NCI-H2107 (cell line): ENCODE measurements around the gene DNAJC2.

Experiments used
- DNase-seq: peaks from one replicate; lab custom pipeline; 2025; lab: John Stamatoyannopoulos, UW

Gene DNAJC2

GRCh38 chr7:103344453-103345149 lies at the start of gene DNAJC2:
Gene DNAJC2 (minus strand): TSS chr7:103344767. CDS start chr7:103344622, 145 bp downstream.
- DNase-seq: peak; percentile 78

GRCh38 chr7:103391976-103392375 lies 47.4 kb upstream of the DNAJC2 start:
- DNase-seq: no peak

- no peak for DNase-seq
These were observed 46.6 kb upstream of the DNAJC2 start for GRCh38 chr7:103391150-103391549.

GRCh38 chr7:103389263-103389662 lies 44.7 kb upstream of the DNAJC2 start:
- no peak for DNase-seq

- no peak for DNase-seq
These were observed 44.0 kb upstream of the DNAJC2 start for GRCh38 chr7:103388469-103389140.

- DNase-seq: no peak
These were observed 42.7 kb upstream of the DNAJC2 start for GRCh38 chr7:103387242-103387641.

- DNase-seq: no peak
These were observed 37.5 kb upstream of the DNAJC2 start for GRCh38 chr7:103382032-103382402.

GRCh38 chr7:103381280-103382031 lies 36.9 kb upstream of the DNAJC2 start:
- no peak for DNase-seq

- DNase-seq: no peak
These were observed 36.0 kb upstream of the DNAJC2 start for GRCh38 chr7:103380395-103381191.

GRCh38 chr7:103379270-103379975 lies 34.9 kb upstream of the DNAJC2 start:
- no peak for DNase-seq

- DNase-seq: no peak
These were observed 29.5 kb upstream of the DNAJC2 start for GRCh38 chr7:103373866-103374643.

GRCh38 chr7:103369432-103369831 lies 24.9 kb upstream of the DNAJC2 start:
- DNase-seq: no peak

- no peak for DNase-seq
These were observed 5.2 kb upstream of the DNAJC2 start for GRCh38 chr7:103349805-103350204.

- DNase-seq: no peak
These were observed 4.4 kb upstream of the DNAJC2 start for GRCh38 chr7:103348959-103349358.

GRCh38 chr7:103348452-103348851 lies 3.9 kb upstream of the DNAJC2 start:
- no peak for DNase-seq

GRCh38 chr7:103347507-103348267 lies 3.1 kb upstream of the DNAJC2 start, which contains the start of gene PSMC2:
Gene PSMC2 (plus strand): TSS chr7:103347643. CDS start chr7:103347712, 69 bp downstream.
- DNase-seq: peak; percentile 74

- no peak for DNase-seq
These were observed 1.8 kb upstream of the DNAJC2 start for GRCh38 chr7:103346396-103346795.

GRCh38 chr7:103343758-103344452 lies 662 bp downstream of the DNAJC2 start:
- no peak for DNase-seq

- no peak for DNase-seq
These were observed 1.2 kb downstream of the DNAJC2 start for GRCh38 chr7:103343332-103343731.
